ENCODE results near the gene NEUROG1. TPM values are rescaled to one million over a fixed set of nuclear protein-coding genes. Genes with fewer than 3 reads are reported as not detected.

Gene NEUROG1
- total and polyA plus RNA-seq, 2 of the 13 experiments (the other 11 are each of a cell fraction or from before 2014, with no cell fraction given) = not detected

DNA sequence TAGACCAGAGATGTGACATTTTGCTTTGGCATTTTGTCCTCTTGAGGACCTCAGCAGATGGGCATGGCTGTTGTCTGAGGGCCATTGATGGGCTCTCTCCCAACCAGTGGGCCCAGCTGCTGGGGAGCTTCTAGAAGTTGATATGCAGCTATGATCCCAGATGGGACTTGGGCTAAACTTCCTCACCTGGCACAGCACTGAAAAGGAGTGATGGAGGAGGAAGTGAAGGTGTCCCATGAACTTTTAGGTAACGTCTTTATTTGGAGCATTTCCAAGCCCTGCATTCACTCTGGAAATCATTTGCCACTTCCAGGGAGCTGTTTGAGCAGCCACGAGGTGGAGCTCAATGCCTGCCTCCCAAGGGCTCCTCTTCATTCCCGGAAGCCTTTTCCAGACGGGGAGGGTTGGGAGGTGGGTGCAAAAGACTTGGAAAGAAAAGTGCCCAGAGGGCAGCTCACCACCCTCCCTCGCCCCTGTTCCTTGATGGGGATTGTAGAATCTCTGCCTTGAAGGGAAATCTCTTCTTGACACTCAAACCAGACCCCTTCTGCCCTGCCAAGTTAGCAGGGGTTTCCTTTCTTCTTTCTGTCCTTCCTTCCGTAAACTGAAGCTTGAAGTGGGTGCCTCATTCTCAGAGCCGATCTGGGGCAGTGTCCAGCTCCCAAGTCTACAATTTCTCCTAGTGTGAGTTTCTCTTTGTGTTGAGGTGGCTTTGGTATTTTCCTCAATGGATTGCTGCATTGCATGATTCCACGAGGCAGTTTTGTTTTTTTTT, 18.1 kb upstream of the NEUROG1 start (continued):
- TF ChIP-seq ELF1 (CRISPR knock-in tag; IDR thresholded peaks at IDR 0.05) = peak; percentile 72
- TF ChIP-seq MIXL1 (CRISPR knock-in tag; IDR thresholded peaks at IDR 0.05) = 0 out of 2 replicates have a peak, but pooled peaks have one; percentile 20

GRCh38 chr5:135551593-135552447, 16.1 kb upstream of the NEUROG1 start:
- WGBS (ENCODE audit: low lambda C conversion rate) = 22% methylated on average over 15 of the region's 15 CpGs
- peaks cover 0 to 2% of the 10 kb centered on the region in 2 experiments; a peak in 1 of 5 replicates for H3K27me3 ChIP-seq (ENCODE audit: control insufficient read depth in 1 of 2, insufficient read depth in 2 of 2, low read length in 2 of 2)
- H4K20me1 ChIP-seq (ENCODE audit: insufficient read depth, low read length) = 0 out of 2 replicates have a peak, but pooled peaks cover 2% of the 10 kb centered on the region
- in situ Hi-C loops (cut with HindIII; ENCODE audit: extremely low pct_ligation_motif_present, low pct_unique_long_range_greater_than_20kb) (loop anchor here (5.0 to 25.0 kb wide), 2 partner anchors 85 to 560 kb away; no protein-coding TSS in a partner anchor), intact Hi-C loops (cut with micrococcal nuclease; ENCODE audit: unreplicated experiment) (loop anchor here (1.0 kb wide), 2 partner anchors 86 to 90 kb away; no protein-coding TSS in a partner anchor)
- ATAC-seq (peak; percentile 91), FAIRE-seq (peak; percentile 87), DNase-seq (ENCODE audit: low spot score) (peak; percentile 64)
- no peaks in the 10 kb centered on the region for H3K9me3 ChIP-seq (ENCODE audit: low read length)
- no peak overlapping the region for H3K4me3 ChIP-seq (replicated peaks in 1 of 3; ENCODE audit: insufficient read depth in 1 of 3, low read depth in 2 of 3, low read length in 3 of 3)
- POLR2A ChIA-PET = interaction anchor here (0.8 to 1.2 kb wide), 2 partner anchors 86 to 90 kb away, joined by 3 read pairs; no protein-coding TSS in a partner anchor
- no peaks in the 10 kb centered on the region for H3K4me1 ChIP-seq (ENCODE audit: insufficient read depth, low read length)
- no peak overlapping the region for H2AFZ ChIP-seq (ENCODE audit: low read length)
- H3K36me3 ChIP-seq (replicated peaks in 1 of 2; ENCODE audit: control insufficient read depth in 1 of 2, insufficient read depth in 2 of 2, low read length in 2 of 2) = no peaks in the 10 kb centered on the region
- CTCF ChIA-PET (ENCODE audit: low intra/inter-chr PET ratio, low total read pairs) = interaction anchor here (0.7 to 5.5 kb wide), 4 partner anchors 14 to 94 kb away, joined by 3 to 76 read pairs (median 14); no protein-coding TSS in a partner anchor
- no peak overlapping the region for H3K4me2 ChIP-seq (ENCODE audit: low read depth, low read length)
- H3K79me2 ChIP-seq (ENCODE audit: insufficient read depth, low read length) = no peaks in the 10 kb centered on the region
- BruUV-seq (replicated peaks) = no TSS peak
- H3K27ac ChIP-seq (ENCODE audit: extremely low read length, insufficient read depth, low read length) = no peak overlapping the region
- no peak overlapping the region for H3K9ac ChIP-seq (ENCODE audit: insufficient read depth, low read depth, low read length)
- TF ChIP-seq MXI1 (IDR thresholded peaks at IDR 0.05; ENCODE audit: borderline replicate concordance, low read depth, low read length) (no peak), FOXC1 (CRISPR knock-in tag; IDR thresholded peaks at IDR 0.05; ENCODE audit: borderline replicate concordance) (no peak), MTF2 (CRISPR knock-in tag; IDR thresholded peaks at IDR 0.05; ENCODE audit: borderline replicate concordance) (peak; percentile 78; the same call in 1 of the 2 replicates), NR3C1 (CRISPR knock-in tag; IDR thresholded peaks at IDR 0.05) (no peak), SMC3 (IDR thresholded peaks at IDR 0.05; ENCODE audit: low read length) (peak; percentile 97), SMAD3 (CRISPR knock-in tag; IDR thresholded peaks at IDR 0.05) (0 out of 2 replicates have a peak, but pooled peaks have one; percentile 20), ZNF879 (CRISPR knock-in tag; IDR thresholded peaks at IDR 0.05) (no peak), ZNF224 (CRISPR knock-in tag; IDR thresholded peaks at IDR 0.05) (0 out of 2 replicates have a peak, but pooled peaks have one; percentile 27), PHF21A (CRISPR knock-in tag; IDR thresholded peaks at IDR 0.05) (no peak), TFE3 (CRISPR knock-in tag; IDR thresholded peaks at IDR 0.05) (no peak), GABPB1 (CRISPR knock-in tag; IDR thresholded peaks at IDR 0.05) (no peak), KDM4B (CRISPR knock-in tag; IDR thresholded peaks at IDR 0.05) (no peak), HOXA5 (CRISPR knock-in tag; IDR thresholded peaks at IDR 0.05) (no peak), MATR3 (CRISPR knock-in tag; IDR thresholded peaks at IDR 0.05) (no peak), XRCC5 (optimal IDR thresholded peaks at IDR 0.05; ENCODE audit: low read length) (peak; percentile 39), ZNF101 (CRISPR knock-in tag; IDR thresholded peaks at IDR 0.05; ENCODE audit: borderline replicate concordance, low read depth) (no peak)
- TF ChIP-seq, protein P1, sequence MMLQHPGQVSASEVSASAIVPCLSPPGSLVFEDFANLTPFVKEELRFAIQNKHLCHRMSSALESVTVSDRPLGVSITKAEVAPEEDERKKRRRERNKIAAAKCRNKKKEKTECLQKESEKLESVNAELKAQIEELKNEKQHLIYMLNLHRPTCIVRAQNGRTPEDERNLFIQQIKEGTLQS (CRISPR knock-in tag; IDR thresholded peaks at IDR 0.05) = no peak
- TF ChIP-seq, protein P2, sequence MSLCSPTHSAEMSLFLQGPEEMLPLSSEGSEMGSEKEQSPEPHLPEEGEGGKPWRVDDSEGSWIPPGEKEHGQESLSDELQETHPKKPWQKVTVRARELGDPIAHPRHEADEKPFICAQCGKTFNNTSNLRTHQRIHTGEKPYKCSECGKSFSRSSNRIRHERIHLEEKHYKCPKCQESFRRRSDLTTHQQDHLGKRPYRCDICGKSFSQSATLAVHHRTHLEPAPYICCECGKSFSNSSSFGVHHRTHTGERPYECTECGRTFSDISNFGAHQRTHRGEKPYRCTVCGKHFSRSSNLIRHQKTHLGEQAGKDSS (CRISPR knock-in tag; IDR thresholded peaks at IDR 0.05; ENCODE audit: borderline replicate concordance, low read depth) = no peak
